KMS-11 (cell line): ENCODE results near the gene VWA7.
"Not testable (repeated sequence)": the region's sequence is repeated elsewhere in the genome, so short reads cannot be mapped to it uniquely, and the experiment has no call there.

ENCODE experiments used
- H2AFZ ChIP-seq: fragments of 200-600 bp; sonication (generic); 2 replicates; pipeline ENCODE4 v1.6.1; 2016; ENCODE audit warnings: antibody characterized with exemption, mixed run types, low read depth
- H3K27ac ChIP-seq: fragments of 200-600 bp; sonication (generic); 2 replicates; pipeline ENCODE4 v1.6.1; 2016; ENCODE audit warnings: mild to moderate bottlenecking, mixed run types
- H3K27me3 ChIP-seq: fragments of 200-600 bp; sonication (generic); 2 replicates; pipeline ENCODE4 v1.6.1; 2017; ENCODE audit warnings: mild to moderate bottlenecking, low read depth, mixed run types, moderate library complexity; ENCODE audit not compliant: insufficient read depth
- H3K36me3 ChIP-seq: fragments of 200-600 bp; sonication (generic); 2 replicates; pipeline ENCODE4 v1.6.1; 2017; ENCODE audit warnings: mild to moderate bottlenecking, mixed run types; ENCODE audit not compliant: insufficient read depth
- H3K4me1 ChIP-seq: fragments of 200-600 bp; sonication (generic); 2 replicates; pipeline ENCODE4 v1.6.1; 2016; ENCODE audit warnings: mild to moderate bottlenecking, low read depth, mixed run types; ENCODE audit not compliant: poor library complexity, severe bottlenecking
- H3K4me2 ChIP-seq: fragments of 200-600 bp; sonication (generic); 2 replicates; pipeline ENCODE4 v1.7.0; 2016; ENCODE audit warnings: mild to moderate bottlenecking, mixed run types
- H3K4me3 ChIP-seq: fragments of 200-600 bp; sonication (generic); IDR thresholded peaks from 2 replicates; pipeline ENCODE4 v1.6.1; 2017; ENCODE audit warnings: low read depth, low read length, mixed read lengths; ENCODE audit not compliant: insufficient read depth
- H3K79me2 ChIP-seq: fragments of 200-600 bp; sonication (generic); 2 replicates; pipeline ENCODE4 v1.6.1; 2016; ENCODE audit warnings: low read depth, mixed run types; ENCODE audit not compliant: insufficient read depth
- H3K9ac ChIP-seq: fragments of 200-600 bp; sonication (generic); 2 replicates; pipeline ENCODE4 v1.6.1; 2016; ENCODE audit warnings: mild to moderate bottlenecking, mixed run types
- H4K20me1 ChIP-seq: fragments of 200-600 bp; sonication (generic); 2 replicates; pipeline ENCODE4 v1.6.1; 2016; ENCODE audit warnings: mild to moderate bottlenecking, mixed run types; ENCODE audit not compliant: insufficient read depth
- TF ChIP-seq, protein P1 (sequence below): fragments of 200-600 bp; sonication (generic); conservative IDR thresholded peaks from 2 replicates; pipeline ENCODE4 v1.6.1; 2017; ENCODE audit warnings: low read depth, mild to moderate bottlenecking, antibody characterized with exemption, low read length, moderate library complexity, mixed read lengths

VWA7 gene

DNA sequence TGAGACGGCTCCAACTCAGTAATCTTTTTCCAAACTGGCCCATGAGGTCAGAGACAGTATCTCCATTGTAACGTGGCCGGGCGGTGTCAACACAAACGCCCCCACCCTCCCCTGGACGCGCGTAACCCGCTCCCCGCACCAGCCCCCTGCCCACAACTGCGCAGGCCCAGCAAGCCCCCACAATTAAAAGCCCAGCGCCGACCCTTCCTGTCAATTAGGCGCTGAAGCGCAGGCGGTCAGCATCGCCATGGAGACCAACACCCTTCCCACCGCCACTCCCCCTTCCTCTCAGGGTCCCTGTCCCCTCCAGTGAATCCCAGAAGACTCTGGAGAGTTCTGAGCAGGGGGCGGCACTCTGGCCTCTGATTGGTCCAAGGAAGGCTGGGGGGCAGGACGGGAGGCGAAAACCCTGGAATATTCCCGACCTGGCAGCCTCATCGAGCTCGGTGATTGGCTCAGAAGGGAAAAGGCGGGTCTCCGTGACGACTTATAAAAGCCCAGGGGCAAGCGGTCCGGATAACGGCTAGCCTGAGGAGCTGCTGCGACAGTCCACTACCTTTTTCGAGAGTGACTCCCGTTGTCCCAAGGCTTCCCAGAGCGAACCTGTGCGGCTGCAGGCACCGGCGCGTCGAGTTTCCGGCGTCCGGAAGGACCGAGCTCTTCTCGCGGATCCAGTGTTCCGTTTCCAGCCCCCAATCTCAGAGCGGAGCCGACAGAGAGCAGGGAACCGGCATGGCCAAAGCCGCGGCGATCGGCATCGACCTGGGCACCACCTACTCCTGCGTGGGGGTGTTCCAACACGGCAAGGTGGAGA, 38.1 kb upstream of the VWA7 start, which contains the start of the genes HSPA1A and HSPA1L:
TSS of gene HSPA1A (plus strand) at position 519 of the 814 bp plus-strand sequence. CDS start at position 733, 214 bp downstream.
TSS of gene HSPA1L (minus strand) at position 259 of the 814 bp plus-strand sequence. CDS start 3,311 bp downstream, outside the sequence.
- H4K20me1 ChIP-seq, result no peaks in the 10 kb centered on the region
- no peak within 1 kb of the TSS for H3K9ac ChIP-seq
- no peak within 1 kb of the TSS for H3K4me3 ChIP-seq
- H3K4me1 ChIP-seq, result no peaks in the 10 kb centered on the region
- H3K79me2 ChIP-seq, result no peaks in the 10 kb centered on the region
- TF ChIP-seq, protein P1, sequence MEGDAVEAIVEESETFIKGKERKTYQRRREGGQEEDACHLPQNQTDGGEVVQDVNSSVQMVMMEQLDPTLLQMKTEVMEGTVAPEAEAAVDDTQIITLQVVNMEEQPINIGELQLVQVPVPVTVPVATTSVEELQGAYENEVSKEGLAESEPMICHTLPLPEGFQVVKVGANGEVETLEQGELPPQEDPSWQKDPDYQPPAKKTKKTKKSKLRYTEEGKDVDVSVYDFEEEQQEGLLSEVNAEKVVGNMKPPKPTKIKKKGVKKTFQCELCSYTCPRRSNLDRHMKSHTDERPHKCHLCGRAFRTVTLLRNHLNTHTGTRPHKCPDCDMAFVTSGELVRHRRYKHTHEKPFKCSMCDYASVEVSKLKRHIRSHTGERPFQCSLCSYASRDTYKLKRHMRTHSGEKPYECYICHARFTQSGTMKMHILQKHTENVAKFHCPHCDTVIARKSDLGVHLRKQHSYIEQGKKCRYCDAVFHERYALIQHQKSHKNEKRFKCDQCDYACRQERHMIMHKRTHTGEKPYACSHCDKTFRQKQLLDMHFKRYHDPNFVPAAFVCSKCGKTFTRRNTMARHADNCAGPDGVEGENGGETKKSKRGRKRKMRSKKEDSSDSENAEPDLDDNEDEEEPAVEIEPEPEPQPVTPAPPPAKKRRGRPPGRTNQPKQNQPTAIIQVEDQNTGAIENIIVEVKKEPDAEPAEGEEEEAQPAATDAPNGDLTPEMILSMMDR, result no peak
- no peaks in the 10 kb centered on the region for H3K36me3 ChIP-seq
- H3K4me2 ChIP-seq, result no peak within 1 kb of the TSS
- H3K27ac ChIP-seq, result no peak within 1 kb of the TSS
- no peak within 1 kb of the TSS for H2AFZ ChIP-seq
- H3K27me3 ChIP-seq, result no peaks in the 10 kb centered on the region

DNA sequence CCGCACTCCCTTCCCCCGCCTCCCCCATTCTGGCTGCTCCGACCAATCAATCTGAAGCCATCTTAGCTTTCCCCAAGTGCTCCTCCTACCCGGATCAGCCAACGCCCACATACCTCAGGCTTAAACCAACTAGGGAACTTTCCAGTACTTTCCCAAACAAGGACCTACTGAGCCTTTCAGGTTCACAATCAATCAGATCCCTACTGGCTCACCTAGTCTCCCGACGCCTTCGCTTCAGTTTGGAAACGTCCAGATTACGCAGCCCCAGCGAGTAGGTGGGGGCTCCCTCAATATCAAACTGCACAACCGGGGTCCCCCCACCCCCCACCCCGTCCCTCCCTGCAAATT, 37.5 kb upstream of the VWA7 start:
- Histone ChIP-seq H2AFZ (no peak overlapping the region), H3K4me1 (no peaks in the 10 kb centered on the region)

DNA sequence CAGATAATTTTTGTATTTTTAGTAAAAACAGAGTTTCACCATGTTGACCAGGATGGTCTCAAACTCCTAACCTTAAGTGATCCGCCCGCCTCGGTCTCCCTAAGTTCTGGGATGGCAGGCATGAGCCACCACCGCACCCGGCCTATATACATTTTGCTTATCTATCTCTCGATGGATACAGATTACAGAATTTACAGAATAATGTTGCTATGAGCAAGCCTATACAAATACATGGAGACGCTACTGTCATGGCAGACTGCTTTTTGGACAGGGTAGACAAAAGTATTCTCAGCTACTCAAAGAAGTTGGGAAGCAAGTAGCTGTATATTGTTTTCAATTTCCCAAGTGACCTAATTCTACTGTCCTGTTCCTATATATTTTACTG, 36.3 kb upstream of the VWA7 start:
- Histone ChIP-seq H3K27ac (no peak overlapping the region), H3K4me3 (no peak overlapping the region), H3K9ac (no peak overlapping the region), H3K36me3 (no peaks in the 10 kb centered on the region), H3K27me3 (no peaks in the 10 kb centered on the region), H3K4me1 (no peaks in the 10 kb centered on the region), H4K20me1 (no peaks in the 10 kb centered on the region), H2AFZ (no peak overlapping the region), H3K79me2 (no peaks in the 10 kb centered on the region), H3K4me2 (no peak overlapping the region)
- TF ChIP-seq, protein P1, result no peak

More for the DNA sequence above, 37.5 kb upstream of the VWA7 start:
- Histone ChIP-seq H3K27ac (no peak overlapping the region), H3K27me3 (no peaks in the 10 kb centered on the region), H4K20me1 (no peaks in the 10 kb centered on the region), H3K79me2 (no peaks in the 10 kb centered on the region), H3K9ac (no peak overlapping the region), H3K4me2 (no peak overlapping the region), H3K36me3 (no peaks in the 10 kb centered on the region), H3K4me3 (no peak overlapping the region)
- TF ChIP-seq, protein P1, result no peak

DNA sequence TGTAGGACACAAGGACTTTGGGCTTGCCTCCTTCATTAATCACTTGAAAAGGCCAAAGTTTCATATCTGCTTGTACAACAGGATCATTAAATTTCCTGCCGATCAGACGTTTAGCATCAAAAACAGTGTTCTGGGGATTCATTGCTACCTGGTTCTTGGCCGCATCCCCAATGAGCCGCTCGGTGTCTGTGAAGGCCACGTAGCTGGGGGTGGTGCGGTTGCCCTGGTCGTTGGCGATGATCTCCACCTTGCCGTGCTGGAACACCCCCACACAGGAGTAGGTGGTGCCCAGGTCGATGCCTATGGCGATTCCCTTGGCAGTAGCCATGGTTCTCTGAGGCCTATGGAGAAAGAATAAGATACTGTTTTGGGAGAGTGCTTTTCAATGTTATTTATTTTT, 34.5 kb upstream of the VWA7 start:
- Histone ChIP-seq H3K27me3 (no peaks in the 10 kb centered on the region), H3K36me3 (no peaks in the 10 kb centered on the region), H3K4me1 (peaks cover 7% of the 10 kb centered on the region), H2AFZ (no peak overlapping the region), H3K4me2 (no peak overlapping the region), H3K27ac (no peak overlapping the region), H3K79me2 (no peaks in the 10 kb centered on the region), H4K20me1 (no peaks in the 10 kb centered on the region), H3K9ac (no peak overlapping the region), H3K4me3 (no peak overlapping the region)
- TF ChIP-seq, protein P1, result no peak

DNA sequence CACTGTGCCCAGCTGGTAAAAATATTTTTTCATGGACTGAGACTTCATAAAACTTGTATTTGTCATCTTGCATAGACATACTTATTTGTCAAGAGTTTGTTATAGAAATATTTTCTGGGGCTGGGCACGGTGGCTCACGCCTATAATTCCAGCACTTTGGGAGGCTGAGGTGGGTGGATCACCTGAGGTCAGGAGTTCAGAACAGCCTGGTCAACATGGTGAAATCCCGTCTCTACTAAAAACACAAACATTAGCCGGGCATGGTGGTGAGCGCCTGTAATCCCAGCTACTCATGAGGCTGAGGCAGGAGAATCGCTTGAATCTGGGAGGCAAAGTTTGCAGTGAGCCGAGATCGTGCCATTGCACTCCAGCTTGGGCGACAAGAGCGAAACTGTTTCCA, 31.5 kb upstream of the VWA7 start:
- H3K79me2 ChIP-seq, result peaks cover 13% of the 10 kb centered on the region
- not testable (repeated sequence) for H3K9ac ChIP-seq, H3K4me2 ChIP-seq, H3K27ac ChIP-seq, H3K36me3 ChIP-seq, H2AFZ ChIP-seq, H4K20me1 ChIP-seq, H3K4me3 ChIP-seq, H3K27me3 ChIP-seq
- H3K4me1 ChIP-seq, result peaks cover 23% of the 10 kb centered on the region
